CD4-positive, alpha-beta T cell treated with Interferon alpha-2 for 1 hour (primary cell): ENCODE results near the gene SNRPD3.
A peak's percentile ranks its signal among the peaks of the same experiment; 100 is the strongest.
"Not testable (repeated sequence)": the region's sequence is repeated elsewhere in the genome, so short reads cannot be mapped to it uniquely, and the experiment has no call there.

Experiments
- DNase-seq, 2 donors: peaks; one replicate each; pipeline ENCODE4 v3.0.0-alpha.2; 2020 to 2022

The SNRPD3 gene

GRCh38 chr22:24555165-24556039 is at the start of gene SNRPD3:
TSS of gene SNRPD3 (plus strand) at chr22:24555999. CDS start at chr22:24557675, 1,676 bp downstream.
- peak; percentile 100 for DNase-seq

DNA sequence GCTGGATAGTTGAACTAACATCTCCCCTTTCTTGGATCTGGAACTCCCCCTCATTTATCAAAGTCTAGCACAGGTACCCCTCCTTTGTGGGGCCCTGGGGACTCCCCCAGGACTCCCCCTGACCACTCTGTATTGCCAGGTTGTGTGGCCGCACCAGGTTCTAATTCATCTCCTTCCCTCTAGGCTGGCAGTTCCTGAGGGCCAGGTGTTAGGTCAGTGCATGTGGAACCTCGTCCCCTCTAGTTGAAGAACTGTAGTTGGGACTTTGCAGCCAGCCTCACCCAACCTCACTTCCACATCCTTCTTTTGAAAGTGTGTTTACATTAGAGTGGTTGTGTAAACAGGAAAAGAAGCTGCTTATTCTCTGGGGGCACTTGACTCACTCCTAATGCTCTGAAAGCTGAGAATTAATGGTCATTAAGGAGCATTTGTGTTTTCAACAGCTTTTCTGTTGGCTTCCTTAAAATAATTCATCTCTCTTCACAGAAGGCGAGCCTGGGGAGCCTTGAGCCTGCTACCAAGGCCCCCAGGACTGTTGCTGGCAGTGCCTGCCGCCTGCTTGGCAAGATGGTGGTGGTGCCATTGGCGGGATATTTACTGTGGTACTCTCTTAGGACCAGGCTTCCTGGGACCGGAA is 48.9 kb upstream of the SNRPD3 start:
- no peak for DNase-seq

DNA sequence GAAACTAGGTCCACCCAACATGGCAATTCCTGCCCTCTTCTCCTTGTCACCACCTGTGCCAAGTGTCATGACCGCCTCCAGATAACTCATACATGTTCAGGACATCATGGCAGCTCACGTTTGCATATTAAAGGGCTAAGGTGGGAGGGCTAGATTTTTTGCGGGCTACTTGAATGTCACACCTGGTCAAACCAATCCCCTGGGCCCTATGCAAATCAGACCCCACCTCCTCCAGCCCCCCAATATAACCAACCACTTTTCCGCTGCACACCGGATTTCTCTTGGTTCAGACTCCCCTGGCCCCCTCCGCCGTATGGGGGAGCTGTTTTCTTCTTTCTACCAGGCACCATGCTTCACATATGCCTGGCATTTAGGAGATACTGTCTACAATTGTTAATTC is 48.1 kb upstream of the SNRPD3 start:
- no peak for DNase-seq

DNA sequence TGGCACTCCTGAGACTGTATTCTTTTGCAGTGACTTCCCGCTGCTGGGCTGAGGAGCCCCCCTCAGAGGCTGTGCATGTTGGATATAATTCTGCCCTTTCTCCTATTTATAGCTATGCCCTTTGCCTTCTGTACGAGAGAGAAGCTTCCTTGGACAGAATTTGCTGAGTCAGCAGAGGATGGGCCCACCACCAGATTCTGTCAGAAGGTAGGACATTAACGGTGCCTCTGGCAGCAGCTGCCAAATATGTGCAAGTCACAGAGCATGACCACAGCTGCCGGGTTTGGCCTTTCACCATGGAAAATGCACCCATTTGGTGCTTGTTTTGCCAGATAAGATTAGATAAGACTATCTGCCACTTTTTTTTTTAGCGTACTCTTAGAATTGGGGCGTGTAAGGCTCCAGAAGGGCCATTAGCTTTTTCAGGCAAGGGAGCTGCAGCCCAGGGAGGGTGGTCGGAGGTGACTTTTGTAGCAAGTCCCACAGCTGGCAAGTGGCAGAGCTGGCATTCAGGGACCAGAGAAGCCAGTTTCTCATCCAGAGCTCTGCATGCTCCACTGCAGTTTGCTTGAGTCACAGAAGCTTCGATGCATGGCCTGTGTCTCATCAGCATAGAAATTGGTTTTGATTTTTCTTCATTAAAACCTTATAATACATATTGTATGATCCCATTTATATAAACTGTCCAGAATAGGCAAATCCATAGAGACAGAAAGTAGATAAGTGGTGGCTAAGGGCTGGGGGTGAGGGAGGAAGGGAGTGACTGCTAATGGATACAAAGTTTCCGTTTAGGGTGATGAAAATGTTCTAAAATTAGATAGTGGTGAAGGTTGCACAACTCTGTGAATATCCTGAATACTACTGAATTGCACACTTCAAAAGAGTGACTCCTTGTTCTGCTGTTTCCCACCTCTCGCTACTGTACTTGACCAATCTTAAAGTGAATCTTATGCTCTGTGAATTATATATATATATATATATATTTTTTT is 44.9 kb upstream of the SNRPD3 start:
- no peak for DNase-seq

DNA sequence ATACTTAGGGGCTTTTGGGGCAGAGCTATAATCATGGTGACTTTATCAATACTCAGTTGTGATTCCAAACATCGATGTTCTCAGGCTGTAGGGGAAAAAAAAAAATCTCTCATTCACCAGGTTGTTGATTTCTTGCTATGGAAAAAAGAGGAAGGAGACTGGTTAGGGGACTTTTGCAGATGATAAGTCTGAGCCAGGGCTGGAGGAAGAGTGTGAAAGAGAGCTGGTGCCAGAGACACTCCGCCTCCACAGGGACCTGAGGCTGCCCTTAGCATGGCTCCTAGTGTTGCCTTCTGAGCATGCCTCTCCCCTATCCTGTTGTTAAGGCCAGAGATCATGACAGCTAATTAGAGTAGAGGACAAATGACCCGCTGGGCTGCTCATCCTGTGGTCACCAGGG is 43.8 kb upstream of the SNRPD3 start:
- DNase-seq = peak in 1 of 2 donors; percentile 31

DNA sequence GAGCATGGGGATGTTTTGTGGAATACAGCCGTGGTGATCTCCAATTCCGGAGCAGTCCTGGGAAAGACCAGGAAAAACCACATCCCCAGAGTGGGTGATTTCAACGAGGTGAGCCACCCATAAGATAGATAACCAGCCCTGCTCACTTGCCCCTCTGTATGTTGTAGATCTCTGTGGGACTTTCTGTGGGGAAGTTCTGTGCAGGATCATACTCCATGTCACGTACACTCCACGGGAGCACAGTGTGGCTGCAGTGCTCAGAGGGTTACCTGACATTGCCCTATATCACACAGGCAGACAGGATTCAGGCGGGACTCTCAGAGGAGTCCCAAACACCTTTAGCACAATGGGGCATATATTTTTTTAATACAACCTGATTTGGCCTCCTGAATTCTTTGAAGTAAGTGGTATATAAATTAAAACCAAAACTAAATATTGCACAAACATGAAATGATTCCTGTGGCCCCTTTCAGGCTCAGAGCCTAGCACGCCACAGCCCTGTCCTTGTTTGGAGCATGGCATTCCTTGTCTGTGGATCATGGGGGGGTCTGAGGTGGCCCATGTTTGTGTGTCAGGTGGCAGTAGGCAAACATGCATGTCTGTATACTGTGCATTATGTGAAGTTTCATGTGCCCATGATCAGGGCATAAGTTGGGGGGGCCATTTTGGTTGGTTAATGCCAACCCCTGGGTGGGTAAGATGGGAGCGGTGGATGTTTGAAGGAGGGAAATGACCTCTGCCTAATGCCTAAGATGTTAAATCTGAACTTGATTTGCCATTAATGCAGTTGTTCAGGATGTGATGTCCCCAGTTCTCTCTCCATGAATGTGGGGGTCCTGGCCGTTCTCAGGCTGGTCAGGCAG is 42.2 kb upstream of the SNRPD3 start:
- DNase-seq = no peak

DNA sequence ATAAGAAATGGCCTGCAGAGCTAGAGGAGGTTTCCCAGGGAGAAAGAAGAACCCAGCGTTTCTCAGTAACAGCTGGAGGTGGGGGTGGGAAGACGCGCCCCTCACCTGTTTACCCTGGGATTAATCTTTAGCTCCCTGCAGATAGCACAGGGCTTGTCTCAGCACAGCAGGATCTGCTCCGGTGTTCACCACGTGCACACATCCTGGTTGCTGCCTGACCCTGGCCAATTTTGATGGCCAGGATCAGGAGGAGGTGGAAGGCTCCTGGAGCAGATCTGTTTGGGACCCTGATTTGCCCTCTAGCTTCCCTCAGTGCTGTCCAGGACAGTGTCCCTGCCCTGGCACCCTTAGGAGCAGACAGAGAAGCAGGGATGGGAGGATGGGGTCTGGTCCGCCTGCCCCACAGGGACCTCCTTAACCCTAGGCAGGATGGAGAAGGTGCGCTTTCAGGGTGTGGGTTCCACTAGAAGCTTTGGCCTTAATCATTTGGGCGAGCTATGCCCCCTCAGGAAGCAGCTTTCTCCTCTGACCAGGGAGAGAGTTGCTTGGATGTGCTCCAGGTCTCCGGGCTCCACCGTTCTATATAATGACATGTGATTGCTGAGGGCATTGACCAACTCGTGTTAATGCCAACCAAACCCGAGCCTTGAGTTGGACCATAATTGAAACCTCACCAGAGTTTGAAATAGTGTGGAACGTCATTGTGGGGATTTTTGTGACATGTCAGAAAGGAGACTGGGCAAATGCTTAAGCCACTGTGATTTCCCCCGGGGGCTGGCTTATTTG is 41.4 kb upstream of the SNRPD3 start:
- no peak for DNase-seq

- DNase-seq = no peak
These were observed 40.8 kb upstream of the SNRPD3 start for GRCh38 chr22:24515027-24515338.

GRCh38 chr22:24516301-24516737 is 39.5 kb upstream of the SNRPD3 start:
- peak in 1 of 2 donors; percentile 3 for DNase-seq

- DNase-seq = no peak
These were observed 38.4 kb upstream of the SNRPD3 start for GRCh38 chr22:24517446-24517845.

- no peak for DNase-seq
These were observed 37.6 kb upstream of the SNRPD3 start for GRCh38 chr22:24518228-24518627.

- DNase-seq = no peak
These were observed 36.9 kb upstream of the SNRPD3 start for GRCh38 chr22:24518771-24519485.

DNA sequence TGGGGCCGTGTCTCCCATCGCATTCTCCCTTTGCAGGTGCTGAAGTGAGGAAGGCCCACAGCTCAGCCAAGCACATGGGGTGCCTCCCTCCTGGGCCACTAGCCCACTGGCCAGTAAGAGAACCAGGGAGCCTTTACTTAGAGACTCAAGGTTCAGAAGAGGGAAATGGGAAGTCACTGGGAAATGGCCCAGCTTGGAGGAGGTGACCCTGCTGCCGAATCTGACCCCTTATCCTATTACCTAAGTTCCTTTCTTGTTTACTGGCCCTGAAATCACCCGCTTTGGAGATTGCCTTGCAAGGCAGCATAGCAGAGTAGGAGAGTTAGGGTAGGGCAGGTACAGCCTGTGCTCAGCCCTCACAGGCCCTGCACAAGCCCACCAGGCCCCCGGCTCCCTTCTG is 36.3 kb upstream of the SNRPD3 start:
- DNase-seq = no peak

DNA sequence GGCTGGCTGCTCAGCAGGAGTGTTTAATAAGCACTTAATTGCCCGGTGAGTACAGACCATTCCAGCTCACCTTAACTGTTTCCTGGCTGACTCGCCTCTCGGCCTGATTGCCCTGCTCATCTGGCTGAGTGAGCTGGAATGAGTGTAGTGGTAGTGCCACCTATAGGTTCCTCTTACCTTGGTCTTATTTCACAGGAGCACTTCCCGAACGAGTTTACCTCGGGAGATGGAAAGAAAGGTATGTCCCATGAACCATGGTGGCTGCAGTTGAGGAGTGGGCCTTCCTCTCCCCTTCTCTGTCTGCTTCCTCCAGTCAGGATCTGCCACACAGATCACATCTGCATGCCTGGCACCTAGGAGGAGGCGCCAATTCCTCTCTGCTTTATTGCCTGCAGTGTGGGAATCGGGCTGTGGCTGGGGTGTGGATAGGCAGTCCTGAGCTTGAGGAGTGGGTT is 34.0 kb upstream of the SNRPD3 start:
- peak; percentile 33 to 47 for DNase-seq

- DNase-seq = no peak
These were observed 31.9 kb upstream of the SNRPD3 start for GRCh38 chr22:24523873-24524272.

DNA sequence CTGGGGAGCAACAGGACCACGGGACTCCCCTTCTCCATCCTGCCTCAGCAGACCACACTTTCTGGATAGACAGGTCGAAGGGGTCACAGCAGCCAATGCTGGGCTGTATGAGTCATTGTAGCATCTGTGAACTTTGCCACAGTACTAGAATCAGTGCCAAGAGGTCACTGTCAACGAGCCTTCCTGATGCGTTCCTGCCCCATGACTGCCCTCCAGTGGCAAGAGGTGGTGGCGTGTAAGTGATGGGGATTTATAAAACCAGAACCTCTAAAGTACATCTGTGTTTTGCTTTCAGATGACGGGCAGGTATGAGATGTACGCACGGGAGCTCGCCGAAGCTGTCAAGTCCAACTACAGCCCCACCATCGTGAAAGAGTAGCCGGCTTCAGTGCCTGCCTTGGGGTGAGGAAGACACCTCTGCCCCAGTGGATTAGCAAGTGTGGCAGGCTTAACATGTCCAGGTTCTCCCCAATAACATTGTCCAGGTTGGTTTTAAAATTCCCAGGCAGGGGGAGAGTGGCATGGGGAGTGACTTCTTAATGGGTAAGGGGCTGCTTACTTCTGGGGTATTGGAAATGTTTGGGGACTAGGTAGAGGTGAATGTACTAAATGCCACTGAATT is 30.3 kb upstream of the SNRPD3 start:
- DNase-seq = peak; percentile 81 to 82

DNA sequence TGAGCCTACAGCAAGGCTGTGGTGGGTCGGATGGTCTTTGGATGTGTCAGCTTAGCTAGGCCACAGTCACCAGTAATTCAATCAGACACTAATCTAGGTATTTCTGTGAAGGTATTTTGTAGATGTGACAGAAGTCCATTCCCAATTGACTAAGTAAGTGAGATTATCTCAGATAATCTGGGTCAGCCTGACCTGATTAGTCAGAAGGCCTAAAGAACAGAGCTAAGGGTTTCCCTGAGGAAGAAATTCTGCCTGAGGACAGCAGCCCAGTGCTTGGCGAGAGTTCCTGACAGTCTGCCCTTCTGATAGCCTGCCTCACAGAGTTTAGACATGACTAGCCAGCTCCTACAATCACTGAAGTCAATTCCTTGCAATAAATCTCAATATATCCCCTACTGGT is 29.6 kb upstream of the SNRPD3 start:
- no peak for DNase-seq

GRCh38 chr22:24529898-24530297 is 25.9 kb upstream of the SNRPD3 start:
- DNase-seq = no peak

GRCh38 chr22:24530968-24531367 is 24.8 kb upstream of the SNRPD3 start:
- DNase-seq = not testable (repeated sequence)

GRCh38 chr22:24532075-24532474 is 23.7 kb upstream of the SNRPD3 start:
- no peak for DNase-seq
